ENCODE data around the gene PGAP6. TPM values are rescaled to one million over a fixed set of nuclear protein-coding genes. Genes with fewer than 3 reads are reported as not detected.

The PGAP6 gene
- polyA plus RNA-seq, 1 donor, result 83.5 TPM

GRCh38 chr16:372302-372983 lies 9.3 kb downstream of the PGAP6 start:
- WGBS (ENCODE audit: insufficient coverage, low lambda C conversion rate), result no CpG with 5 or more reads among the region's 19 CpGs
- Histone ChIP-seq H3K27ac (ENCODE audit: low read length) (no peak overlapping the region), H3K4me1 (ENCODE audit: control insufficient read depth, insufficient read depth, low read length) (peaks cover 12% of the 10 kb centered on the region), H3K27me3 (ENCODE audit: control insufficient read depth, insufficient read depth, low read length) (no peaks in the 10 kb centered on the region), H3K36me3 (ENCODE audit: control insufficient read depth, insufficient read depth, low read length) (peaks cover 70% of the 10 kb centered on the region), H3K4me3 (ENCODE audit: low read length) (no peak overlapping the region), H3K9me3 (ENCODE audit: control insufficient read depth, low read depth, low read length) (peaks cover 3% of the 10 kb centered on the region)
- no peak for DNase-seq

- Histone ChIP-seq H3K27me3 (ENCODE audit: control insufficient read depth, insufficient read depth, low read length) (no peaks in the 10 kb centered on the region), H3K27ac (ENCODE audit: low read length) (no peak overlapping the region), H3K4me3 (ENCODE audit: low read length) (no peak overlapping the region), H3K9me3 (ENCODE audit: control insufficient read depth, low read depth, low read length) (no peaks in the 10 kb centered on the region), H3K36me3 (ENCODE audit: control insufficient read depth, insufficient read depth, low read length) (peaks cover 69% of the 10 kb centered on the region), H3K4me1 (ENCODE audit: control insufficient read depth, insufficient read depth, low read length) (peaks cover 12% of the 10 kb centered on the region)
- no CpG with 5 or more reads among the region's 31 CpGs for WGBS (ENCODE audit: insufficient coverage, low lambda C conversion rate)
- no peak for DNase-seq
Observed at GRCh38 chr16:371515-372301, 10.1 kb downstream of the PGAP6 start.

GRCh38 chr16:370979-371514 lies 10.7 kb downstream of the PGAP6 start:
- H3K9me3 ChIP-seq (ENCODE audit: control insufficient read depth, low read depth, low read length), result no peaks in the 10 kb centered on the region
- peaks cover 66% of the 10 kb centered on the region for H3K36me3 ChIP-seq (ENCODE audit: control insufficient read depth, insufficient read depth, low read length)
- peaks cover 12% of the 10 kb centered on the region for H3K4me1 ChIP-seq (ENCODE audit: control insufficient read depth, insufficient read depth, low read length)
- no CpG with 5 or more reads among the region's 10 CpGs for WGBS (ENCODE audit: insufficient coverage, low lambda C conversion rate)
- no peak overlapping the region for H3K27ac ChIP-seq (ENCODE audit: low read length)
- no peaks in the 10 kb centered on the region for H3K27me3 ChIP-seq (ENCODE audit: control insufficient read depth, insufficient read depth, low read length)
- no peak overlapping the region for H3K4me3 ChIP-seq (ENCODE audit: low read length)
- no peak for DNase-seq

GRCh38 chr16:370443-370842 lies 11.3 kb downstream of the PGAP6 start, which contains the start of gene MRPL28:
Gene MRPL28, minus strand, starts transcription at chr16:370538. Its CDS starts 320 bp downstream, at chr16:370218.
- Histone ChIP-seq H3K27ac (ENCODE audit: low read length) (no peak within 1 kb of the TSS), H3K4me3 (ENCODE audit: low read length) (peak within 1 kb of the TSS; percentile 16), H3K4me1 (ENCODE audit: control insufficient read depth, insufficient read depth, low read length) (peaks cover 12% of the 10 kb centered on the region), H3K9me3 (ENCODE audit: control insufficient read depth, low read depth, low read length) (no peaks in the 10 kb centered on the region), H3K27me3 (ENCODE audit: control insufficient read depth, insufficient read depth, low read length) (no peaks in the 10 kb centered on the region), H3K36me3 (ENCODE audit: control insufficient read depth, insufficient read depth, low read length) (peaks cover 62% of the 10 kb centered on the region)
- 0% methylated on average over 1 of the region's 30 CpGs for WGBS (ENCODE audit: insufficient coverage, low lambda C conversion rate)
- DNase-seq, result peak; percentile 94 to 95

GRCh38 chr16:369866-370436 lies 11.8 kb downstream of the PGAP6 start:
- H3K9me3 ChIP-seq (ENCODE audit: control insufficient read depth, low read depth, low read length), result no peaks in the 10 kb centered on the region
- H3K27me3 ChIP-seq (ENCODE audit: control insufficient read depth, insufficient read depth, low read length), result no peaks in the 10 kb centered on the region
- DNase-seq, result peak in 1 of 2 donors; percentile 27
- H3K36me3 ChIP-seq (ENCODE audit: control insufficient read depth, insufficient read depth, low read length), result peaks cover 58% of the 10 kb centered on the region
- no CpG with 5 or more reads among the region's 44 CpGs for WGBS (ENCODE audit: insufficient coverage, low lambda C conversion rate)
- H3K27ac ChIP-seq (ENCODE audit: low read length), result no peak overlapping the region
- peaks cover 12% of the 10 kb centered on the region for H3K4me1 ChIP-seq (ENCODE audit: control insufficient read depth, insufficient read depth, low read length)
- peak overlapping the region; percentile 16 for H3K4me3 ChIP-seq (ENCODE audit: low read length)

- DNase-seq, result no peak
- Histone ChIP-seq H3K27ac (ENCODE audit: low read length) (no peak overlapping the region), H3K9me3 (ENCODE audit: control insufficient read depth, low read depth, low read length) (no peaks in the 10 kb centered on the region), H3K4me3 (ENCODE audit: low read length) (peak overlapping the region; percentile 16), H3K4me1 (ENCODE audit: control insufficient read depth, insufficient read depth, low read length) (peaks cover 15% of the 10 kb centered on the region), H3K27me3 (ENCODE audit: control insufficient read depth, insufficient read depth, low read length) (peaks cover 6% of the 10 kb centered on the region), H3K36me3 (ENCODE audit: control insufficient read depth, insufficient read depth, low read length) (peaks cover 52% of the 10 kb centered on the region)
- 60% methylated on average over 1 of the region's 20 CpGs for WGBS (ENCODE audit: insufficient coverage, low lambda C conversion rate)
Observed at GRCh38 chr16:369275-369865, 12.4 kb downstream of the PGAP6 start.

- H3K4me1 ChIP-seq (ENCODE audit: control insufficient read depth, insufficient read depth, low read length), result peaks cover 15% of the 10 kb centered on the region
- 80% methylated on average over 1 of the region's 29 CpGs for WGBS (ENCODE audit: insufficient coverage, low lambda C conversion rate)
- DNase-seq, result no peak
- H3K27me3 ChIP-seq (ENCODE audit: control insufficient read depth, insufficient read depth, low read length), result peaks cover 8% of the 10 kb centered on the region
- H3K36me3 ChIP-seq (ENCODE audit: control insufficient read depth, insufficient read depth, low read length), result peaks cover 46% of the 10 kb centered on the region
- no peaks in the 10 kb centered on the region for H3K9me3 ChIP-seq (ENCODE audit: control insufficient read depth, low read depth, low read length)
- no peak overlapping the region for H3K4me3 ChIP-seq (ENCODE audit: low read length)
- no peak overlapping the region for H3K27ac ChIP-seq (ENCODE audit: low read length)
Observed at GRCh38 chr16:368388-369158, 13.2 kb downstream of the PGAP6 start.

- no peak for DNase-seq
- WGBS (ENCODE audit: insufficient coverage, low lambda C conversion rate), result no CpG with 5 or more reads among the region's 18 CpGs
Observed at GRCh38 chr16:367333-367903, 14.4 kb downstream of the PGAP6 start.

GRCh38 chr16:366476-366875 lies 15.3 kb downstream of the PGAP6 start:
- Histone ChIP-seq H3K27me3 (ENCODE audit: control insufficient read depth, insufficient read depth, low read length) (peaks cover 11% of the 10 kb centered on the region), H3K4me3 (ENCODE audit: low read length) (no peak overlapping the region), H3K4me1 (ENCODE audit: control insufficient read depth, insufficient read depth, low read length) (peaks cover 15% of the 10 kb centered on the region), H3K36me3 (ENCODE audit: control insufficient read depth, insufficient read depth, low read length) (peaks cover 27% of the 10 kb centered on the region), H3K27ac (ENCODE audit: low read length) (no peak overlapping the region), H3K9me3 (ENCODE audit: control insufficient read depth, low read depth, low read length) (no peaks in the 10 kb centered on the region)
- no CpG with 5 or more reads among the region's 10 CpGs for WGBS (ENCODE audit: insufficient coverage, low lambda C conversion rate)
- no peak for DNase-seq

More at GRCh38 chr16:367333-367903, 14.4 kb downstream of the PGAP6 start:
- peaks cover 37% of the 10 kb centered on the region for H3K36me3 ChIP-seq (ENCODE audit: control insufficient read depth, insufficient read depth, low read length)
- H3K27me3 ChIP-seq (ENCODE audit: control insufficient read depth, insufficient read depth, low read length), result peaks cover 11% of the 10 kb centered on the region
- no peak overlapping the region for H3K27ac ChIP-seq (ENCODE audit: low read length)
- H3K9me3 ChIP-seq (ENCODE audit: control insufficient read depth, low read depth, low read length), result no peaks in the 10 kb centered on the region
- peaks cover 15% of the 10 kb centered on the region for H3K4me1 ChIP-seq (ENCODE audit: control insufficient read depth, insufficient read depth, low read length)
- H3K4me3 ChIP-seq (ENCODE audit: low read length), result no peak overlapping the region

All from large intestine (tissue), 3 donors.